Measurements from ENCODE around the gene IL17RD. TPM values are rescaled to one million over a fixed set of nuclear protein-coding genes. Genes with fewer than 3 reads are reported as not detected.

The IL17RD gene
- total and polyA plus RNA-seq, 2 experiments from 2014 or later = 0.34 to 1.2 TPM

- Histone ChIP-seq H3K9me3 (ENCODE audit: low read depth) (no peaks in the 10 kb centered on the region), H3K4me2 (ENCODE audit: unreplicated experiment) (peak overlapping the region; percentile 37), H2AFZ (peak overlapping the region; percentile 88), H3K27ac (peak overlapping the region; percentile 36), H3K79me2 (ENCODE audit: insufficient read depth) (no peaks in the 10 kb centered on the region), H3K4me1 (ENCODE audit: insufficient read depth) (peaks cover 27% of the 10 kb centered on the region), H3K36me3 (ENCODE audit: low read depth) (no peaks in the 10 kb centered on the region), H3K27me3 (replicated peaks; ENCODE audit: insufficient read depth) (no peaks in the 10 kb centered on the region), H3F3A (ENCODE audit: insufficient read depth) (peaks cover 15% of the 10 kb centered on the region; the same call in 1 of the 2 replicates), H3K9ac (peak overlapping the region; percentile 25; the same call in 1 of the 2 replicates), H3K9me2 (ENCODE audit: insufficient read depth) (no peaks in the 10 kb centered on the region), H3K4me3 (peak overlapping the region; percentile 39), H4K20me1 (ENCODE audit: insufficient read depth) (no peaks in the 10 kb centered on the region)
- peak; percentile 12 for DNase-seq
- WGBS, 2 experiments (ENCODE audit: low coverage in 1 of 2, low lambda C conversion rate in 2 of 2, missing lambda C conversion rate in 2 of 2) = 14% methylated on average over 6 of the region's 6 CpGs
- no peak for TF ChIP-seq EZH2 (IDR thresholded peaks at IDR 0.05; ENCODE audit: insufficient read depth, poor library complexity, severe bottlenecking)
- TF ChIP-seq EZH2phosphoT487 (IDR thresholded peaks at IDR 0.05; ENCODE audit: insufficient read depth, low read depth) = no peak
- in situ Hi-C loops (cut with MboI) = loop anchor here (10.0 kb wide), 1 partner anchor 131 kb away; the partner anchor contains the start of gene APPL1
Measured at GRCh38 chr3:57093971-57094535, 71.1 kb downstream of the IL17RD start.

DNA sequence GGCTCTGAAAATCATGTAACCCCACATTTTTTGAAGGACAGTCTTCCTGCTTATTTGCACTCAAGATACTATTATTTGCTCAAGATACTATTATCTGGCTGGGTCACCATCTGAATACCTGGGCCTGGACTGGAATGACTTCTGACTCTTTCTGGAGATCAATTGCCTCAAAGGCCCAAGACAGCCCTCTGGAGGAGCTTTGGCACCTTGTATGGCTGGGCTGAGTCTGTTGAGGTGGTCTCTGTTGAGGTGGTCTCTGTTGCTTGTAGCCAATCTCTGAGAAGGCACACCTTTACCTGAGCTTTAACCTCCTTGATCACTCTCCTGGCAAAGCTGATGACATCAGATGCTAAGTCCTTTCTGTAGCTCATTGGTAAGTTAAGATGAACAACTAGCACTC lies 71.7 kb downstream of the IL17RD start:
- no peaks in the 10 kb centered on the region for H3K9me3 ChIP-seq (ENCODE audit: low read depth)
- no peaks in the 10 kb centered on the region for H4K20me1 ChIP-seq (ENCODE audit: insufficient read depth)
- H3K27ac ChIP-seq = no peak overlapping the region
- no peaks in the 10 kb centered on the region for H3K79me2 ChIP-seq (ENCODE audit: insufficient read depth)
- H3K4me3 ChIP-seq = no peak overlapping the region
- H3K27me3 ChIP-seq (replicated peaks; ENCODE audit: insufficient read depth) = no peaks in the 10 kb centered on the region
- TF ChIP-seq EZH2 (IDR thresholded peaks at IDR 0.05; ENCODE audit: insufficient read depth, poor library complexity, severe bottlenecking) (no peak), EZH2phosphoT487 (IDR thresholded peaks at IDR 0.05; ENCODE audit: insufficient read depth, low read depth) (no peak)
- DNase-seq = no peak
- H3K4me1 ChIP-seq (ENCODE audit: insufficient read depth) = peaks cover 27% of the 10 kb centered on the region
- no peak overlapping the region for H3K4me2 ChIP-seq (ENCODE audit: unreplicated experiment)
- H3K9ac ChIP-seq = no peak overlapping the region
- H3K9me2 ChIP-seq (ENCODE audit: insufficient read depth) = no peaks in the 10 kb centered on the region
- in situ Hi-C loops (cut with MboI) = loop anchor here (10.0 kb wide), 1 partner anchor 131 kb away; the partner anchor contains the start of gene APPL1
- H3K36me3 ChIP-seq (ENCODE audit: low read depth) = no peaks in the 10 kb centered on the region
- H3F3A ChIP-seq (ENCODE audit: insufficient read depth) = peaks cover 15% of the 10 kb centered on the region; the same call in 1 of the 2 replicates
- H2AFZ ChIP-seq = peak overlapping the region; percentile 88; the same call in 1 of the 2 replicates

GRCh38 chr3:57091521-57092273 lies 73.5 kb downstream of the IL17RD start:
- Histone ChIP-seq H2AFZ (no peak overlapping the region), H3K4me1 (ENCODE audit: insufficient read depth) (peaks cover 27% of the 10 kb centered on the region), H3F3A (ENCODE audit: insufficient read depth) (peaks cover 15% of the 10 kb centered on the region; the same call in 1 of the 2 replicates), H3K79me2 (ENCODE audit: insufficient read depth) (no peaks in the 10 kb centered on the region), H3K4me2 (ENCODE audit: unreplicated experiment) (peak overlapping the region; percentile 12), H3K4me3 (no peak overlapping the region), H4K20me1 (ENCODE audit: insufficient read depth) (no peaks in the 10 kb centered on the region), H3K27ac (no peak overlapping the region), H3K9me3 (ENCODE audit: low read depth) (no peaks in the 10 kb centered on the region), H3K27me3 (replicated peaks; ENCODE audit: insufficient read depth) (no peaks in the 10 kb centered on the region), H3K36me3 (ENCODE audit: low read depth) (no peaks in the 10 kb centered on the region), H3K9me2 (ENCODE audit: insufficient read depth) (no peaks in the 10 kb centered on the region), H3K9ac (no peak overlapping the region)
- DNase-seq = peak; percentile 69
- TF ChIP-seq EZH2 (IDR thresholded peaks at IDR 0.05; ENCODE audit: insufficient read depth, poor library complexity, severe bottlenecking) = no peak
- 63 to 68% methylated on average over 3 of the region's 3 CpGs for WGBS, 2 experiments (ENCODE audit: low coverage in 1 of 2, low lambda C conversion rate in 2 of 2, missing lambda C conversion rate in 2 of 2)
- in situ Hi-C loops (cut with MboI) = loop anchor here (10.0 kb wide), 1 partner anchor 133 kb away; the partner anchor contains the start of gene APPL1

DNA sequence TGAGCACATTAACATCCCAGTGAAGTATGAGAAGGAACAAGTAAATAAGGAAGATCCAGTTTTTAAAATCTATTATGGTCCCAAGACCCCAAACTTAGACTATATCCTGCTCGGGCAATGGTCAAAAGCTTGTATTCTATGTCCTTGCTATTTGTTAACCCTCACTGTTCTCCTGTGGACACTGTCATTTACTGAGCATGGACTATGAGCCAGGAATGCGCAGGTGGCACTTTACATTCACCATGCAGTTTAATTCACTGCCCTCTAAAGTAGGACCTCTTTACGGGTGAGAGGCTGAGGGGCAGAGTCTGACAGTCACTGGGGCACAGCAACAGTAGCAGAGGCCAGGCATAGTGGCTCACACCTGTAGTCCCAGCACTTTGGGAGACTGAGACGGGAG lies 76.1 kb downstream of the IL17RD start:
- H2AFZ ChIP-seq = no peak overlapping the region
- H3K4me1 ChIP-seq (ENCODE audit: insufficient read depth) = peaks cover 16% of the 10 kb centered on the region
- H3K79me2 ChIP-seq (ENCODE audit: insufficient read depth) = no peaks in the 10 kb centered on the region
- no peaks in the 10 kb centered on the region for H3K36me3 ChIP-seq (ENCODE audit: low read depth)
- no peaks in the 10 kb centered on the region for H4K20me1 ChIP-seq (ENCODE audit: insufficient read depth)
- no peaks in the 10 kb centered on the region for H3K9me2 ChIP-seq (ENCODE audit: insufficient read depth)
- in situ Hi-C loops (cut with MboI) = no loop called here
- no peak overlapping the region for H3K9ac ChIP-seq
- no peak overlapping the region for H3K27ac ChIP-seq
- H3K27me3 ChIP-seq (replicated peaks; ENCODE audit: insufficient read depth) = no peaks in the 10 kb centered on the region
- peaks cover 9% of the 10 kb centered on the region; the same call in 1 of the 2 replicates for H3F3A ChIP-seq (ENCODE audit: insufficient read depth)
- no peak overlapping the region for H3K4me3 ChIP-seq
- 92 to 93% methylated on average over 4 of the region's 4 CpGs for WGBS, 2 experiments (ENCODE audit: low coverage in 1 of 2, low lambda C conversion rate in 2 of 2, missing lambda C conversion rate in 2 of 2)
- no peaks in the 10 kb centered on the region for H3K9me3 ChIP-seq (ENCODE audit: low read depth)
- no peak for DNase-seq
- H3K4me2 ChIP-seq (ENCODE audit: unreplicated experiment) = no peak overlapping the region
- TF ChIP-seq EZH2 (IDR thresholded peaks at IDR 0.05; ENCODE audit: insufficient read depth, poor library complexity, severe bottlenecking) = no peak
- no peak for TF ChIP-seq EZH2phosphoT487 (IDR thresholded peaks at IDR 0.05; ENCODE audit: insufficient read depth, low read depth)

All from GM23248 (cell line).